Ramos (cell line): ENCODE measurements around the gene GTF2E1.

Experiments used
- in situ Hi-C: fragments of 300-500 bp; cut with MboI; formaldehyde crosslinking; loops from one replicate; pipeline ENCODE4 v1.14.3; 2022; ENCODE audit warnings: low sequenced_read_pairs; ENCODE audit not compliant: unreplicated experiment

GTF2E1 gene

GRCh38 chr3:120795959-120796358, 53.4 kb downstream of the GTF2E1 start:
- in situ Hi-C loops = loop anchor here (10.0 kb wide), 1 partner anchor 231 kb away; no protein-coding TSS in a partner anchor

DNA sequence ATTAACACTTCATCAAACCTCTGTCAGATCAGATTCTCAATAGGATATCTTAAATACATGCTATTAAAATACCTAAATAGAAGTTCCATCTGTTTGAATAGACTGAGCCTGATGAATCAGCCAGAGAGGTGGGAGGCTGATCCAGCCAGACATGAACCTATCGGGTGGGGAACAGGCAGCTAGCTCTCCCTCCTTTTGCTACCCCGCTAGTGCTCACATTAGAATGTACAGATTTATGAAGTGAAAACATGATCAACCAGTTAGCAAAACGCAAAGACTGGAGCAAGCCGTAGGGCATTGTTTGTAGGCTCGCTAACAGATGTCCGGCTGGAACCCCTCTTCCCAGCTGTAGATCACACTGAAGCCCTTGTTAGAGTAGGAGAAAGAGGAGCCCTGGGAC, 54.4 kb downstream of the GTF2E1 start:
- in situ Hi-C loops = loop anchor here (10.0 kb wide), 1 partner anchor 232 kb away; no protein-coding TSS in a partner anchor

DNA sequence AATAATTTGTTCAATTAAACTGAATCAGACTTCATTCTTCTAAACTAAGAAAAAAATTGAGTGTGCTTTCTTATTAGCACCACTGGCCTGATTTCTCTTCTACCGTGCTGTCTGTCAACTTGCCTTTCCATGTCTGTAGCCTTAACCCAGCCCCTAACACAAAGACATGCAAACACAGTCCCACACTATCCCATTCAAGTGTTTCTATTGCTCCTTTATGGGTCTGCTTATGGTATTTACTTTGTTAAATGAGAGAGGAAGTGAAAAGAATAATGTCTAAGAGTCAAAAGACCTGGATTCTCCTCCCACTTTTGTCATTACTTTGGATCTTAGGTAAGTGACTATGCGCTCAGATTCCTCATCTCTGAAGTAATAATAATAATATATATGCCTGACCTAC, 55.3 kb downstream of the GTF2E1 start:
- in situ Hi-C loops = loop anchor here (10.0 kb wide), 1 partner anchor 233 kb away; no protein-coding TSS in a partner anchor

DNA sequence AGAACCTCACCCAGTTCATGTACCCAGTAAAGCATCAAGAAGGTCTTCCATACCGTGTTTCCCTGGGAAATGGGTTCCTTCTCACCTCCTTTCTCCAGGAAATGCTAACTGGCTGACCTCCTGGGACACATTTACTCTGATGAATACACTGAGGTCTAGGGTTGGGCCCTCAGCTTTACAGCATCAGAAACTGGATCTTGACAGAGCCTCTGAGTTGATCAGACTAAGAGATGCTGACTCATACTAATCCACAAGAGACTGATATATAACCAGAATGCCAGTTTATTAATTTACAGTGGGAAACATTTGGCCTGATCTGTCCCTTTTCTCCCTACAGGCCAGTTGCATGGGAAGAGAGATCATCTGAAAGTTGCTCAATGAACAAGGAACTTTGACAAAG, 55.8 kb downstream of the GTF2E1 start:
- in situ Hi-C loops = loop anchor here (10.0 kb wide), 1 partner anchor 234 kb away; no protein-coding TSS in a partner anchor

GRCh38 chr3:120800625-120801024, 58.1 kb downstream of the GTF2E1 start:
- in situ Hi-C loops = no loop called here

- in situ Hi-C loops = no loop called here
Observed at GRCh38 chr3:120801484-120801883, 58.9 kb downstream of the GTF2E1 start.

- in situ Hi-C loops = no loop called here
Observed at GRCh38 chr3:120802916-120803315, 60.4 kb downstream of the GTF2E1 start.

- in situ Hi-C loops = no loop called here
Observed at GRCh38 chr3:120816728-120817127, 74.2 kb downstream of the GTF2E1 start.

GRCh38 chr3:120820748-120821147, 78.2 kb downstream of the GTF2E1 start:
- in situ Hi-C loops = no loop called here

GRCh38 chr3:120821426-120821825, 78.9 kb downstream of the GTF2E1 start:
- in situ Hi-C loops = no loop called here

GRCh38 chr3:120823156-120823555, 80.6 kb downstream of the GTF2E1 start:
- in situ Hi-C loops = no loop called here

GRCh38 chr3:120824613-120825012, 82.1 kb downstream of the GTF2E1 start:
- in situ Hi-C loops = no loop called here

DNA sequence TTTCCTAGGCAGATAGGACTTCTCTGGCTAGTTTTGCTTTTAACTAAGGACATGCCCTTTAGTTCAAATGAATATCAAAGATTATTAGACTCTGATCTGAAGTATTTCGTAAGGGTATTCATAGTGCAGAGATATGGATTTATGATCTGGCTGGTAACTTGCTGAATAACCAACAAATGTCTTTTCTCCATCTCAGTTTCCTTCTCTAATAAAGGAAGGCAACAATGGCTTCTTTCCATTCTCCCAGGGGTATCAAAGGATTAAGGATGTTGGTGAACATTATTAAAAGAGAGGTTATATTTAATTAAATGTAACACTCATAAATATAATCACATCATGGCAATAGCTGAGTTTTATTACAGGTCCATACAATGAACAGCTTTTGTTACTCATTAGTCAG, 86.3 kb downstream of the GTF2E1 start:
- in situ Hi-C loops = no loop called here

DNA sequence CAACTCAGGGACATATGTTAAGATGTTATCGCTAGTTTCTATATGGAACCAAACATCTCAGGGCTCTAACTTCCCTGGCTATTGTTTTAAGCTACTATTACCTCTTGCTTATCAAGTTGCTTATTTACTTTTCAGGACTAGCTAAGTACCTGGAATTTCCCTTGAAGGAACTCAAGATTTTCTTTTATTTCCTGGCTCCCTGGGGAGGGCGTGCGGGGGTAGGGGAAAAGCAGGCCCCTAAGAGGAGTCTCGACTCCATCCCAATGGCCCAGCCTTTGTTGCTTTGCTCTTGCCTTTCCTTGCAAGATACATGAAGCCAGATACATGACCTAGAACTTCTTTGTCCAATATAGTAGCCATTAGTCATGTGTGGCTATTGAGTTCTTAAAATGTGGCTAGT, 88.5 kb downstream of the GTF2E1 start:
- in situ Hi-C loops = no loop called here
